GM12892 (cell line): Measurements from ENCODE around the gene COL4A1.

Source experiments
- DNase-seq: peaks from one replicate; pipeline ENCODE4 v3.0.0; 2011; ENCODE audit not compliant: insufficient read length
- FAIRE-seq: peaks from 2 replicates; lab custom pipeline; 2011; peaks lifted over from hg19 to GRCh38; lab: Jason Lieb, UNC
- POLR2A ChIP-seq: IDR thresholded peaks from 2 replicates; pipeline ENCODE4 v1.6.1; 2011; ENCODE audit warnings: low read depth, low read length, control low read depth
- POLR2AphosphoS5 ChIP-seq: IDR thresholded peaks from 2 replicates; pipeline ENCODE4 v1.6.1; 2011; ENCODE audit warnings: low read depth, low read length, control low read depth
- TAF1 ChIP-seq: IDR thresholded peaks from 2 replicates; pipeline ENCODE4 v1.6.1; 2011; ENCODE audit warnings: low read depth, mild to moderate bottlenecking, control low read depth, low read length, borderline replicate concordance

Gene COL4A1

DNA sequence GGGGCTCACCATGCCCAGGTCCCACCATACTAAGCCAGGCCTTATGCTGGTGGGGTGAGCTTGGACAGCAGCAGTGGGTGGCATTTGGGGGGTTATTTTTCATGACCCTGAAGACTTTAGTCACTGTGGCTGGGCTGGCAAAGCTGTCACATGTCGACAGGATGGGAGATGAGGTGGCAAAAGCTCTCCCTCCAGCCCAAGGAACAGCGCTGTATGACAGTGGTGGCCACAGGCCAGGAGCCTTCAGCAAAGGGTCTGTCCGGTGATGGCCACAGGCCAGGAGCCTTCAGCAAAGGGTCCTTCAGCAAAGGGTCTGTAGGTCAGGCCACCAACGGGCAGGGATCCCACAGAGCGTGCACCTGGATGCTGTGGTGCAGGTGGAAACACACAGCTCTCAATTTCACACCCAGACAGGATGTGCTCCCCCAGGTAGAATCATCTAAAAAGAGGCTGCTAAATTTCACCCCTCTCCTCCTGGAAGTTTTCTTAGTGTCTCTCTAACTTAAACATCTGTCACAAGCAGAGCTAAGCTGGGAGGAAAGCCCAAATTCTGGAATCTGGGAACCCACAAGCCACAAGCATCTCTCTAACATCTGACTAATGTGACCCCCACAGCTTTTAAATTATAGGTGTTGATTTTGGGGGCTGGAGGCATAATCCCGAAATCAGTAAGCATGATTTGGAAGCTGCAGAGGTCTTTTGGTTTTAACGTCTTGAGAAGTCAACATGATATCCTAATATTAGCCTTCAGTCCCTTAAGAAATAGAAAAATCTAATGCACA, 23.0 kb downstream of the COL4A1 start:
- no peak for FAIRE-seq
- DNase-seq: no peak
- TF ChIP-seq POLR2A (no peak), TAF1 (no peak), POLR2AphosphoS5 (no peak)

DNA sequence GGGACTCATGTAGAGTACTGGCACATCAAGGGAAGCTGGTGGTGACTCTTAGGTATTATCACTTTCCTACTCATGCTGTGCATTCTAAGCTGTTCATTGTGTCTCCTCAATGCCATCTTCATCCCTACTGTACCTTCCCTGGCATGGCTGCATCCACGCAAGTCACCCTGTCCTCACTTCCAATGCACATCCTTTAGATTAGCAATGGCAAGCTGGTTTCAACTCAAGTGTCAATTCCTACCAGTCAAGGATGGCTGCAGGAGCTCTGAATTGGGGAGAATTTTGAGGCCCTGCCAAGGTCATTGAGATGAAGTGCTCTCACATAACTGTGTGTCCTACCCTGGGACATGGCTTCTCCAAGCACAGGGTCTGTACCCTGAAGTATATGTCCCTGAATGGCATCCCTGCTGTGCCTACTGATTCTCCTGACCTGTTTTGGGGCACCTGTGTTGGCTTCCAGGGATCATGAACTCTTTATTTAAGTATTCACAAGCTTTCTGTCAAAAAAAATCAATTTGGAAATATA, 24.6 kb downstream of the COL4A1 start:
- TF ChIP-seq TAF1 (no peak), POLR2AphosphoS5 (no peak), POLR2A (no peak)
- DNase-seq: no peak
- no peak for FAIRE-seq

DNA sequence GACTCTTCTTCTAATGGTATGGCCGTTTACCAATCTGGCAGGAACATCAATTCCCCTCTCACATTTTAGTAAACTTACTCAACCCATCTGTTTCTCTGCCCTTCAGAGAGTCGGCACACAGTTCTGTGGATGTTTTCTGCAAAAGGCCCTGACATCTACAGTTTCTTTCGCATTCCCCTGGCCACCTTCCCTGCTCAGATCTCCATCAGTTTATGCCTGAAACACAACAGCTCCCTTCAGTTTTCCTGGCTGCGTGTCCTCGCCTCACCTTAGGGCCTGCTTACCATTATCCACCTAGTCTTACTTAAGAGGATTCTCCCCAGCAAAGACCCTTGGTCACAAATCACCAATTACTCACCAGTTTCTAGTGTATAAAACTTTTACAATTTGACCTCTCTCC, 25.2 kb downstream of the COL4A1 start:
- TF ChIP-seq POLR2A: no peak
- TF ChIP-seq POLR2AphosphoS5: no peak
- no peak for TF ChIP-seq TAF1
- DNase-seq: no peak
- FAIRE-seq: no peak

DNA sequence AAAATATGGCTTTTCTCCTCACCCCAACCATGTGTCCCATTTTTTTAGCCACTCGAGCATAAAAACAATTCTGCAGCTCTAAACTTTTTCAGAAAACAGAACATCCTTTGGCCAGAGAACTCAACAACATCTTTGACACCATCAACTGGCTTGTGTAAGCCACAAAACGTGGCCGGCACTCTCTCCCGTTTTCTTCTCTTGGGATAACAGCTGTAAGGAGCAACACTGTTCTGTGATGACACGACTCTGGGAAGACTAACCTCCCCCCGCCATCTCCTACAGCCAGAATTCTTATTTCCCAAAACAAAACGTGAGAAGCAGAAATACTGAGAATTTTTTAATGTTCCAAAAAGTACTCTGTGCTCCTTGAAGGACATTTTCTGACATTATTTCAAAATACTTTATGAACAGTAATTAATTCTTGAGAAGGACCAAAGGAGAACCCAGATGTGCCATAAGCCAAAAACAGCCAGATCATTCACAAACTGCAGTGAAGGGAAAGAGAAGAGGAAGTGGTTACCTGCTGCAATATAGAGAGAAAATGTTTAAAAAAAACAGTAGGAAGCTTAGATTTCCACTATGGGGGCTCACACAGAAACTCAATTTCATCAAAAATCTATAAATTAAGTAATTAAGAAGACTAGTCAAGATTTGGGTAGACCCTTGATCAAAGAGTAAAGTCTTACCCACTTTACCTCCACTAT, 25.8 kb downstream of the COL4A1 start:
- FAIRE-seq (no peak), DNase-seq (no peak)
- TF ChIP-seq TAF1: no peak
- no peak for TF ChIP-seq POLR2A
- no peak for TF ChIP-seq POLR2AphosphoS5

DNA sequence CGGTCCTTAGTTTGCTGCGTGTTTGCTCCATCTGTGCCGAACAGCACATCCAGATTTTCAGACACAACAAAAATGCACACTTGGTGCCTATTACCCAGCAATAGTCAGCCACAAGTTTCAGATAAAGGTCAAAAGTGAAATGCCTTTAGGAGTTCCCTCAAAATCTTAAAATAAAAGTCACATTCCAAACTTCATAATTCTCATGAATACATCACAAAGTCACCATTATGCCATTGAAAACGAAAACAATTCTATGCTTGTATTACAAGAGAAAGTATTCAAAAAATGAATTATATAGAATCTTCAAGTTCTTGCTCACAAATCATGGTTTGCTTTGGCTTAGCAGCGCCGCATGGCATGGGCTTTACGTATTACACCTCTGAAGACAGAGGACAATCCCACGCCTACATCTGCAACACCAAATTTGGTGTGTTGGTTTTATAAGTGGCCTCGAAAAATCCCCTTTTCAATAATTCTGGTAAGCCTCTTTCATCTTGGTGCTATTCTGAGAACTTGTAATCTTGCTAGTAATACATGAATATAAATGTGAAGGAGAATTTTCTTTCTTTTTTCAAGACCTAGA, 26.6 kb downstream of the COL4A1 start:
- DNase-seq (no peak), FAIRE-seq (no peak)
- TF ChIP-seq POLR2A (no peak), TAF1 (no peak), POLR2AphosphoS5 (no peak)

DNA sequence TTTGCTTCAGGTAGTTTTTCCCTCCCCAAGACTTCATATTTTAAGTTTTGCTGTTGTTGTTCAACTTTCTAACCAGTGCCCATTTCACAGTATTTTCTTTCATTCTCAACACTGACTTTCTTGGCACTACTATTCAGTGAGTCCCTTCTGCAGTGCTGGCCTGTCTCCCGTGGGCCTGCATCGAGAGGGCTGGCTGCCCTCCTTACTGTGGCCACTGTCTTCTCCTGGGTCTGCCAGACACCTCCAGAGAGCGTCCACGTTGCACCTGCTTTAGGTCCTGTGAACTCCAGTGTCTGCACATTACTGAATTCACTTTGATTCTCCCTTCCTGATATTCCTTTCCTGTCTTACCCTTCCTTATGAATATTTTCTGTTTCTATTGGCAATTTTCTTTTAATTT, 27.3 kb downstream of the COL4A1 start:
- no peak for TF ChIP-seq TAF1
- no peak for TF ChIP-seq POLR2AphosphoS5
- TF ChIP-seq POLR2A: no peak
- FAIRE-seq (no peak), DNase-seq (no peak)

DNA sequence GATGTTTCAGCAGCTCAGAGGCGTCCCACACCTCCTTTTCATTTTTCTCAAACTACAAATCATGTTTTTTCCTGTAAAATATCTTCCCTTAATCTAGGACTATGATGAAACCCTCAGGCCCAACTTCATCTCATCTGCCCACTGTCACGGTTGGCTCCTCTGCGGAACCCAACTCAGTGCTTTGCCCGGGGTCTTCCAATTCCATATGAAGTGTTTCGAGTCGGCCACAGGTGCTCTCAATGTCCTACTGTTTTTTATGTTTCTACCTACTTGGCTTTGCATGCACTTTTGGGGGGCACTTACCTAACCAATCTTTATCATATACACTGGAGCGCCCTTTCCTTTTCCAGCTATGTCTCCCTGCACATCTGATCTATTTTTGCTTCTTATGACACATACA, 28.1 kb downstream of the COL4A1 start:
- TF ChIP-seq TAF1: no peak
- no peak for TF ChIP-seq POLR2A
- TF ChIP-seq POLR2AphosphoS5: no peak
- FAIRE-seq (no peak), DNase-seq (no peak)

DNA sequence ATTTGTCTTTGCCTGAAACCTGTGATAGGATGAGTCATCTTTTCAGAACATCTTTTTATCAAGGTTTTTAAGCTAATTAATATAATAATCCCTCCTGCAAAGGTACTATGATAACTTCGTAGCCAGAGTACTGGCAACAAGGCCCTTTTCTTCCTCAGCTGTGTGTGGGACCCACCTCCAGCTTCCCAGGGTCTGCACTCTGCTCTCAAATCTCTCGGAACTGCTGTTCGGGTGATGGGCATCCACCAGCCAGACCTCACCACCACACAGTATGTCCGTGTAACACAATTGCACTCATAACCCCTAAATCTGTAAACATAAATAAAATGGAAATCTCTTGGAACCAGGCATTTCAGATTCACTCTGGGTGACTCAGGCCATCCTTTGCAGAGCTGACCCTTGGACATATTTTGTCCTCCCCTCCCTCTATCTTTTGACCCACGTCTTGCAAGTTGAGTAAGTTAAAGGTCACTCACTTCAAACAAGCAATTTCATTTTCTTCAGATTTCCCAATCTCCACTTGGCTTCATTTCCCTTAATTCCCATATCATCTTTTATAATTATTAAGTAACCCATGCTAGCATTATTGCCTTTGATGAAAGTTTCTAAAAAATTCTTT, 29.5 kb downstream of the COL4A1 start:
- no peak for FAIRE-seq
- no peak for TF ChIP-seq POLR2AphosphoS5
- no peak for TF ChIP-seq POLR2A
- no peak for TF ChIP-seq TAF1

DNA sequence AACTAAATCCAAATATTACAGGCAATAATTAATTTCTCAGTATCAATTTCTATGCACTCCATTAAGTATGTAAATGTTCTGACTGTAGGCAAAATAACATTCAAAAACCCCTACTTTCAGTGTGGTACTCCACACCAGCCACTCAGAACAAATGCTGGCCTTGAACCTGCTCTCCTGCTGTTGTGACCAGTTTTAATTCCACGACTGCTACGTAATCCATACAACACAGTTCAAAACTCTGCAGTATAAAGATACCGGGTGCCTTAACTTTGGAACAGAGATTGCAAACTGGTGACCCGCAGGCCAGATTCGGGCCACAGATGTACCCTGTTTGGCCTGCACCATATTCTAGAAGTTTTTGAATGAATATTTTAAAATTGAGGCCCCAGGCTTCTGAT, 30.4 kb downstream of the COL4A1 start:
- TF ChIP-seq POLR2AphosphoS5 (no peak), POLR2A (no peak), TAF1 (no peak)
- DNase-seq (no peak), FAIRE-seq (no peak)

More for the DNA sequence above, 29.5 kb downstream of the COL4A1 start:
- no peak for DNase-seq

DNA sequence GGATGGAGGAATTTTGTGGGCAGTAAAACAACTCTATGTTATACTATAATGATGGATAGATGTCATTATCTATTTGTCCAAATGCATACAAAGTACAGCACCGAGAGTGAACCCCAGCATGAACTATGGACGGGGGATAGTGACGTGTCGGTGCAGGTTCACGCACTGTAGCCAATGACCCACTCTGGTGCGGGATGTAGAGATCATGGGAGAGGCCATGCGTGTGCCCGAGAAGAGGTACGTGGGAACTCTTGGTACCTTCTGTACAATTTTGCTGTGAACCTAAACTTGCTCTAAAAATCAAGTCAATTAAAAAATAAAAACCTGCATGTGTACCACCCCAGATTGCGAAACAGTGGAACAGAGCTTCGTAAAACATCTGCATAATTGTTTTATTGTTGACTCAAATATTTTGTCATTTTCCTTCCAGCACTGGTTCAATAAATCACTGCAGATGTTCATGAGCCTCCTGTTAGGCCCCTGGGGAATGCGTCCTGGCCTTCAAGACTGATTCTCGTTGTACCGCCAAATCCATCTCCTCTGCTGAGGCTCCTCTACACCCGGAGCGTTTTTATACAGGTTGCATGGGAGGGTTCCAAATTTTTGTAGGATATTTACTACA, 30.9 kb downstream of the COL4A1 start:
- no peak for DNase-seq
- no peak for FAIRE-seq
- TF ChIP-seq TAF1: no peak
- TF ChIP-seq POLR2AphosphoS5: no peak
- TF ChIP-seq POLR2A: no peak
